HepG2 (cell line): ENCODE results near the gene HSPA6. TPM values are rescaled to one million over a fixed set of nuclear protein-coding genes. Genes with fewer than 3 reads are reported as not detected.
"Not testable (repeated sequence)": the region's sequence is repeated elsewhere in the genome, so short reads cannot be mapped to it uniquely, and the experiment has no call there.

Experiments
- ASH2L ChIP-seq: fragments of 300-600, 200-600 bp; sonication (generic); IDR thresholded peaks from 2 replicates; pipeline ENCODE4 v1.7.0; 2017; ENCODE audit warnings: low read depth, mild to moderate bottlenecking, moderate library complexity, mixed read lengths, low read length; ENCODE audit not compliant: insufficient read length
- ATF6 ChIP-seq: sonication (generic); formaldehyde crosslinking; conservative IDR thresholded peaks from 2 replicates; pipeline ENCODE4 v1.4.0; 2020; ENCODE audit warnings: missing genetic modification reagents
- FOSL2 ChIP-seq: sonication (generic); formaldehyde crosslinking; IDR thresholded peaks from 2 replicates; pipeline ENCODE4 v1.4.0; 2020; ENCODE audit warnings: missing genetic modification reagents
- GATAD1 ChIP-seq: IDR thresholded peaks from 2 replicates; pipeline ENCODE4 v1.6.1; 2016; ENCODE audit warnings: missing genetic modification reagents, missing compliant biosample characterization
- HDAC2 ChIP-seq: sonication (generic); formaldehyde crosslinking; IDR thresholded peaks from 2 replicates; pipeline ENCODE4 v1.4.0; 2020; ENCODE audit warnings: missing genetic modification reagents
- HOXA3 ChIP-seq: sonication (generic); formaldehyde crosslinking; IDR thresholded peaks from 2 replicates; pipeline ENCODE4 v1.5.0; 2020; ENCODE audit warnings: missing genetic modification reagents
- KAT8 ChIP-seq: IDR thresholded peaks from 2 replicates; pipeline ENCODE4 v1.6.1; 2016; ENCODE audit warnings: missing genetic modification reagents, missing compliant biosample characterization
- KLF16 ChIP-seq, 2 experiments: sonication (generic) in 1 of 2; formaldehyde crosslinking in 1 of 2; IDR thresholded peaks; 2 replicates each; pipeline versions ENCODE4 v1.6.1 to v1.8.0; 2016 to 2023; ENCODE audit warnings: missing genetic modification reagents in 2 of 2, missing compliant biosample characterization in 1 of 2
- MAF1 ChIP-seq: sonication (generic); formaldehyde crosslinking; IDR thresholded peaks from 2 replicates; pipeline ENCODE4 v1.5.0; 2020; ENCODE audit warnings: missing genetic modification reagents, borderline replicate concordance
- NCOR1 ChIP-seq: fragments of 200-600 bp; sonication (generic); IDR thresholded peaks from 2 replicates; pipeline ENCODE4 v1.7.0; 2017; ENCODE audit warnings: antibody characterized with exemption, low read length, borderline replicate concordance
- NFIC ChIP-seq: IDR thresholded peaks from 2 replicates; pipeline ENCODE4 v1.6.1; 2012; ENCODE audit warnings: mild to moderate bottlenecking, low read length, inconsistent platforms
- NKX3-1 ChIP-seq: sonication (generic); formaldehyde crosslinking; IDR thresholded peaks from 2 replicates; pipeline ENCODE4 v1.5.0; 2020; ENCODE audit warnings: missing genetic modification reagents
- NR2F6 ChIP-seq, 2 experiments: IDR thresholded peaks; 2 replicates each; pipeline ENCODE4 v1.6.1; 2016; ENCODE audit warnings: antibody characterized with exemption in 1 of 2, mild to moderate bottlenecking in 1 of 2
- PATZ1 ChIP-seq: sonication (generic); formaldehyde crosslinking; IDR thresholded peaks from 2 replicates; pipeline ENCODE4 v1.4.0; 2020; ENCODE audit warnings: missing genetic modification reagents
- RBM22 ChIP-seq: fragments of 200-400 bp; formaldehyde crosslinking; optimal IDR thresholded peaks from 2 replicates; pipeline ENCODE3; 2017; ENCODE audit warnings: mild to moderate bottlenecking, low read length, moderate library complexity
- TBL1XR1 ChIP-seq: fragments of 150-350 bp; IDR thresholded peaks from 2 replicates; pipeline ENCODE4 v1.6.1; 2014; ENCODE audit warnings: borderline replicate concordance, low read length; ENCODE audit not compliant: partially characterized antibody
- ZNF331 ChIP-seq: sonication (generic); formaldehyde crosslinking; IDR thresholded peaks from 2 replicates; pipeline ENCODE4 v1.4.0; 2020; ENCODE audit warnings: missing genetic modification reagents
- ZNF335 ChIP-seq: sonication (generic); formaldehyde crosslinking; IDR thresholded peaks from 2 replicates; pipeline ENCODE4 v1.4.0; 2020; ENCODE audit warnings: missing genetic modification reagents
- ZNF557 ChIP-seq: sonication (generic); formaldehyde crosslinking; IDR thresholded peaks from 2 replicates; pipeline ENCODE4 v1.4.0; 2020; ENCODE audit warnings: missing genetic modification reagents
- ZNF614 ChIP-seq: IDR thresholded peaks from 2 replicates; pipeline ENCODE4 v1.6.1; 2018; ENCODE audit warnings: missing biosample characterization, missing genetic modification reagents, inconsistent platforms, borderline replicate concordance
- polyA plus RNA-seq, 8 experiments: library from polyadenylated mRNA; depleted of rRNA in 3 of 8; stranded (reverse) in 7 of 8; unstranded in 1 of 8; fragments of >200 nt; fragmentation: Illumina TruSeq in 4 of 8; extraction: Trizol in 4 of 8; gene quantifications; 2 replicates each; pipeline versions ENCODE4 v1.2.1 to v1.2.3, GENCODE V29; 2011 to 2016; ENCODE audit warnings: low read depth in 4 of 8, missing spikeins in 1 of 8, mixed read lengths in 1 of 8; ENCODE audit not compliant: insufficient read depth in 1 of 8
- total RNA-seq, 5 experiments: library from RNA; depleted of rRNA; stranded (reverse); fragments of >200 nt; fragmentation: Illumina TruSeq; extraction: Trizol; gene quantifications; 2 replicates each; pipeline ENCODE4 v1.2.3, GENCODE V29; 2016; ENCODE audit warnings: low read depth in 1 of 5
- TF ChIP-seq, protein P1 (sequence below): sonication (generic); formaldehyde crosslinking; IDR thresholded peaks from 2 replicates; pipeline ENCODE4 v1.5.0; 2020; ENCODE audit warnings: missing genetic modification reagents

The HSPA6 gene
- total and polyA plus RNA-seq, 2 of the 13 experiments (the other 11 are each of a cell fraction or from before 2014, with no cell fraction given), result 0.07 TPM; not detected in 1

- TF ChIP-seq KLF16 (CRISPR knock-in tag; IDR thresholded peaks at IDR 0.05) (peak in 1 of 2 experiments; percentile 43; a peak in 1 of 4 replicates), TBL1XR1 (peak; percentile 42), NCOR1 (0 out of 2 replicates have a peak, but pooled peaks have one; percentile 21), GATAD1 (CRISPR knock-in tag) (0 out of 2 replicates have a peak, but pooled peaks have one; percentile 25), RBM22 (peak; percentile 82), FOSL2 (CRISPR knock-in tag) (0 out of 2 replicates have a peak, but pooled peaks have one; percentile 17), HOXA3 (CRISPR knock-in tag) (0 out of 2 replicates have a peak, but pooled peaks have one; percentile 21), PATZ1 (CRISPR knock-in tag) (0 out of 2 replicates have a peak, but pooled peaks have one; percentile 9), ATF6 (0 out of 2 replicates have a peak, but pooled peaks have one; percentile 85), MAF1 (peak; percentile 93; the same call in 1 of the 2 replicates), ASH2L (peak; percentile 49), NR2F6 (CRISPR knock-in tag; IDR thresholded peaks at IDR 0.05) (0 out of 2 replicates have a peak, but pooled peaks have one; percentile 24), ZNF335 (CRISPR knock-in tag) (peak; percentile 47; the same call in 1 of the 2 replicates), ZNF331 (CRISPR knock-in tag) (peak; percentile 39; the same call in 1 of the 2 replicates), ZNF614 (0 out of 2 replicates have a peak, but pooled peaks have one; percentile 30), NKX3-1 (CRISPR knock-in tag) (0 out of 2 replicates have a peak, but pooled peaks have one; percentile 1), NFIC (peak; percentile 41; the same call in 1 of the 2 replicates), KAT8 (CRISPR knock-in tag) (0 out of 2 replicates have a peak, but pooled peaks have one; percentile 10), HDAC2 (CRISPR knock-in tag) (0 out of 2 replicates have a peak, but pooled peaks have one; percentile 31), ZNF557 (0 out of 2 replicates have a peak, but pooled peaks have one; percentile 34)
- TF ChIP-seq NR2F6 (IDR thresholded peaks at IDR 0.05), result not testable (repeated sequence)
- TF ChIP-seq, protein P1, sequence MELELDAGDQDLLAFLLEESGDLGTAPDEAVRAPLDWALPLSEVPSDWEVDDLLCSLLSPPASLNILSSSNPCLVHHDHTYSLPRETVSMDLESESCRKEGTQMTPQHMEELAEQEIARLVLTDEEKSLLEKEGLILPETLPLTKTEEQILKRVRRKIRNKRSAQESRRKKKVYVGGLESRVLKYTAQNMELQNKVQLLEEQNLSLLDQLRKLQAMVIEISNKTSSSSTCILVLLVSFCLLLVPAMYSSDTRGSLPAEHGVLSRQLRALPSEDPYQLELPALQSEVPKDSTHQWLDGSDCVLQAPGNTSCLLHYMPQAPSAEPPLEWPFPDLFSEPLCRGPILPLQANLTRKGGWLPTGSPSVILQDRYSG, result peak; percentile 51; the same call in 1 of the 2 replicates
Measured at GRCh38 chr1:161523817-161524741, at the start of gene HSPA6 (continued).
